ENCODE measurements around the gene SH3D19. TPM values are rescaled to one million over a fixed set of nuclear protein-coding genes. Genes with fewer than 3 reads are reported as not detected.

Gene SH3D19
- total RNA-seq, 1 donor from 2014 or later, result 121 TPM

- intact Hi-C loops (cut with micrococcal nuclease), result no loop called here
- H3K4me1 ChIP-seq, result peaks cover 40% of the 10 kb centered on the region
- no peak for TF ChIP-seq CTCF (IDR thresholded peaks at IDR 0.05; ENCODE audit: borderline replicate concordance)
These were observed 74.7 kb downstream of the SH3D19 start for GRCh38 chr4:151250706-151251105.

GRCh38 chr4:151248519-151248918, 76.9 kb downstream of the SH3D19 start:
- DNase-seq, result no peak
- H3K27me3 ChIP-seq (ENCODE audit: low read depth), result no peaks in the 10 kb centered on the region
- TF ChIP-seq CTCF (IDR thresholded peaks at IDR 0.05; ENCODE audit: borderline replicate concordance), result no peak
- intact Hi-C loops (cut with micrococcal nuclease), result no loop called here
- no peaks in the 10 kb centered on the region for H3K36me3 ChIP-seq
- no peak overlapping the region for H3K27ac ChIP-seq (replicated peaks)
- H3K4me1 ChIP-seq, result peaks cover 35% of the 10 kb centered on the region
- H3K9me3 ChIP-seq (replicated peaks), result no peaks in the 10 kb centered on the region
- H3K4me3 ChIP-seq, result no peak overlapping the region

More at GRCh38 chr4:151250706-151251105, 74.7 kb downstream of the SH3D19 start:
- Histone ChIP-seq H3K4me3 (no peak overlapping the region), H3K9me3 (replicated peaks) (no peaks in the 10 kb centered on the region), H3K36me3 (no peaks in the 10 kb centered on the region), H3K27me3 (ENCODE audit: low read depth) (no peaks in the 10 kb centered on the region), H3K27ac (replicated peaks) (no peak overlapping the region)
- DNase-seq, result no peak

DNA sequence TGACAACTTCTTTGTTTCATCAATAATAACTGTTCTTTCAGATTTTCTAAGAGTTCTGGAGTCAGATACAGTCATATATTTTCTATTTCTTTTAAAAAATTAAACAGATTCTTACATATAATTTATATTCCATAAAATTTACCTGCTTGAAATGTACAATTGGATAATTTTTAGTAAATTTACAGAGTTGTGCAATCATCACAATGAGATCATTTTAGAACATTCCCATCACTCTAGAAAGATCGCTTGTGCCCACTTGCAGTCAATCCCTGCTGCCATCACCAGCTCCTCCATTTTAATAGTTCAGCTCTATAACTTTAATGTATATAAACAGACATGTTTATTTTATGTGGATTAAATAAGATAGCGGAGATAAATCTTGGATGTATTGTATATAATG, 78.0 kb downstream of the SH3D19 start:
- no peak for TF ChIP-seq CTCF (IDR thresholded peaks at IDR 0.05; ENCODE audit: borderline replicate concordance)
- Histone ChIP-seq H3K27me3 (ENCODE audit: low read depth) (no peaks in the 10 kb centered on the region), H3K9me3 (replicated peaks) (no peaks in the 10 kb centered on the region), H3K27ac (replicated peaks) (no peak overlapping the region), H3K4me3 (no peak overlapping the region), H3K4me1 (peaks cover 25% of the 10 kb centered on the region), H3K36me3 (no peaks in the 10 kb centered on the region)
- intact Hi-C loops (cut with micrococcal nuclease), result no loop called here
- DNase-seq, result no peak

GRCh38 chr4:151246742-151247141, 78.7 kb downstream of the SH3D19 start:
- H3K4me3 ChIP-seq, result no peak overlapping the region
- intact Hi-C loops (cut with micrococcal nuclease), result no loop called here

GRCh38 chr4:151242305-151242704, 83.1 kb downstream of the SH3D19 start:
- H3K4me3 ChIP-seq, result no peak overlapping the region

More at GRCh38 chr4:151246742-151247141, 78.7 kb downstream of the SH3D19 start:
- Histone ChIP-seq H3K27me3 (ENCODE audit: low read depth) (no peaks in the 10 kb centered on the region), H3K27ac (replicated peaks) (no peak overlapping the region), H3K4me1 (peaks cover 23% of the 10 kb centered on the region), H3K36me3 (no peaks in the 10 kb centered on the region), H3K9me3 (replicated peaks) (no peaks in the 10 kb centered on the region)
- no peak for DNase-seq
- TF ChIP-seq CTCF (IDR thresholded peaks at IDR 0.05; ENCODE audit: borderline replicate concordance), result no peak

More at GRCh38 chr4:151242305-151242704, 83.1 kb downstream of the SH3D19 start:
- Histone ChIP-seq H3K4me1 (peaks cover 18% of the 10 kb centered on the region), H3K9me3 (replicated peaks) (no peaks in the 10 kb centered on the region), H3K27me3 (ENCODE audit: low read depth) (no peaks in the 10 kb centered on the region), H3K36me3 (no peaks in the 10 kb centered on the region), H3K27ac (replicated peaks) (no peak overlapping the region)
- no peak for DNase-seq
- intact Hi-C loops (cut with micrococcal nuclease), result no loop called here
- TF ChIP-seq CTCF (IDR thresholded peaks at IDR 0.05; ENCODE audit: borderline replicate concordance), result no peak
